Epithelial cell of prostate (primary cell): ENCODE measurements around the gene CNOT3.
A peak's percentile ranks its signal among the peaks of the same experiment; 100 is the strongest.
"Not testable (repeated sequence)": the region's sequence is repeated elsewhere in the genome, so short reads cannot be mapped to it uniquely, and the experiment has no call there.

Experiments
- DNase-seq: peaks from one replicate; pipeline ENCODE4 v3.0.0-alpha.2; 2011; ENCODE audit warnings: low read depth, low spot score
- H3K27ac ChIP-seq: fragments of 450-650 bp; 2 replicates; pipeline ENCODE4 v1.5.1; 2017; ENCODE audit warnings: mild to moderate bottlenecking

The CNOT3 gene

GRCh38 chr19:54164369-54165068, 27.0 kb downstream of the CNOT3 start:
- DNase-seq = no peak
- H3K27ac ChIP-seq = no peak overlapping the region

GRCh38 chr19:54165222-54165621, 27.7 kb downstream of the CNOT3 start:
- H3K27ac ChIP-seq = no peak overlapping the region
- no peak for DNase-seq

GRCh38 chr19:54168174-54168917, 30.8 kb downstream of the CNOT3 start:
- H3K27ac ChIP-seq = no peak overlapping the region
- no peak for DNase-seq

GRCh38 chr19:54169149-54169740, 31.7 kb downstream of the CNOT3 start:
- no peak overlapping the region for H3K27ac ChIP-seq
- DNase-seq = no peak

GRCh38 chr19:54171736-54172431, 34.3 kb downstream of the CNOT3 start:
- H3K27ac ChIP-seq, DNase-seq: not testable (repeated sequence)

- no peak for DNase-seq
- peak within 1 kb of the TSS; percentile 74 for H3K27ac ChIP-seq
These were observed 35.2 kb downstream of the CNOT3 start, which contains the start of gene TMC4 for GRCh38 chr19:54172471-54173358. Gene TMC4 (minus strand): TSS chr19:54173160. CDS start chr19:54173117, 43 bp downstream.

- H3K27ac ChIP-seq = peak overlapping the region; percentile 74
These were observed 35.8 kb downstream of the CNOT3 start for GRCh38 chr19:54173359-54173699.

GRCh38 chr19:54173951-54174834, 36.6 kb downstream of the CNOT3 start:
- DNase-seq = no peak
- no peak overlapping the region for H3K27ac ChIP-seq

More at GRCh38 chr19:54173359-54173699, 35.8 kb downstream of the CNOT3 start:
- no peak for DNase-seq

GRCh38 chr19:54178581-54179261, 41.2 kb downstream of the CNOT3 start:
- no peak overlapping the region for H3K27ac ChIP-seq
- DNase-seq = no peak

- H3K27ac ChIP-seq = no peak overlapping the region
- DNase-seq = no peak
These were observed 41.8 kb downstream of the CNOT3 start for GRCh38 chr19:54179262-54179852.

GRCh38 chr19:54179921-54180461, 42.4 kb downstream of the CNOT3 start:
- no peak for DNase-seq
- no peak overlapping the region for H3K27ac ChIP-seq

- no peak overlapping the region for H3K27ac ChIP-seq
- no peak for DNase-seq
These were observed 43.1 kb downstream of the CNOT3 start for GRCh38 chr19:54180691-54181091.

GRCh38 chr19:54181894-54182293, 44.3 kb downstream of the CNOT3 start:
- not testable (repeated sequence) for DNase-seq, H3K27ac ChIP-seq

GRCh38 chr19:54183431-54183830, 45.9 kb downstream of the CNOT3 start:
- no peak overlapping the region for H3K27ac ChIP-seq
- no peak for DNase-seq

GRCh38 chr19:54186351-54186750, 48.8 kb downstream of the CNOT3 start:
- no peak for DNase-seq

GRCh38 chr19:54186934-54187381, 49.4 kb downstream of the CNOT3 start:
- H3K27ac ChIP-seq = no peak overlapping the region
- no peak for DNase-seq

More at GRCh38 chr19:54186351-54186750, 48.8 kb downstream of the CNOT3 start:
- H3K27ac ChIP-seq = no peak overlapping the region

- peak overlapping the region; percentile 94 for H3K27ac ChIP-seq
- DNase-seq = no peak
These were observed 50.8 kb downstream of the CNOT3 start for GRCh38 chr19:54188215-54188871.
